ENCODE data around the gene HSPG2. TPM values are rescaled to one million over a fixed set of nuclear protein-coding genes. Genes with fewer than 3 reads are reported as not detected.

The HSPG2 gene
- total and polyA plus RNA-seq, 2 of the 13 experiments (the other 11 are each of a cell fraction or from before 2014, with no cell fraction given) = 9.1 to 13.1 TPM

- no peak for TF ChIP-seq ZC3H4 (CRISPR knock-in tag; IDR thresholded peaks at IDR 0.05; ENCODE audit: borderline replicate concordance)
- no peak for TF ChIP-seq NRL (CRISPR knock-in tag; IDR thresholded peaks at IDR 0.05; ENCODE audit: borderline replicate concordance)
- TF ChIP-seq, protein P1, sequence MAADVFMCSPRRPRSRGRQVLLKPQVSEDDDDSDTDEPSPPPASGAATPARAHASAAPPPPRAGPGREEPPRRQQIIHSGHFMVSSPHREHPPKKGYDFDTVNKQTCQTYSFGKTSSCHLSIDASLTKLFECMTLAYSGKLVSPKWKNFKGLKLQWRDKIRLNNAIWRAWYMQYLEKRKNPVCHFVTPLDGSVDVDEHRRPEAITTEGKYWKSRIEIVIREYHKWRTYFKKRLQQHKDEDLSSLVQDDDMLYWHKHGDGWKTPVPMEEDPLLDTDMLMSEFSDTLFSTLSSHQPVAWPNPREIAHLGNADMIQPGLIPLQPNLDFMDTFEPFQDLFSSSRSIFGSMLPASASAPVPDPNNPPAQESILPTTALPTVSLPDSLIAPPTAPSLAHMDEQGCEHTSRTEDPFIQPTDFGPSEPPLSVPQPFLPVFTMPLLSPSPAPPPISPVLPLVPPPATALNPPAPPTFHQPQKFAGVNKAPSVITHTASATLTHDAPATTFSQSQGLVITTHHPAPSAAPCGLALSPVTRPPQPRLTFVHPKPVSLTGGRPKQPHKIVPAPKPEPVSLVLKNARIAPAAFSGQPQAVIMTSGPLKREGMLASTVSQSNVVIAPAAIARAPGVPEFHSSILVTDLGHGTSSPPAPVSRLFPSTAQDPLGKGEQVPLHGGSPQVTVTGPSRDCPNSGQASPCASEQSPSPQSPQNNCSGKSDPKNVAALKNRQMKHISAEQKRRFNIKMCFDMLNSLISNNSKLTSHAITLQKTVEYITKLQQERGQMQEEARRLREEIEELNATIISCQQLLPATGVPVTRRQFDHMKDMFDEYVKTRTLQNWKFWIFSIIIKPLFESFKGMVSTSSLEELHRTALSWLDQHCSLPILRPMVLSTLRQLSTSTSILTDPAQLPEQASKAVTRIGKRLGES (CRISPR knock-in tag; IDR thresholded peaks at IDR 0.05; ENCODE audit: borderline replicate concordance) = no peak
- no peak for TF ChIP-seq PTBP1 (IDR thresholded peaks at IDR 0.05; ENCODE audit: low read depth, low read length, poor library complexity, severe bottlenecking)
- no peak for TF ChIP-seq ZC3H13 (CRISPR knock-in tag; IDR thresholded peaks at IDR 0.05)
- no peak for TF ChIP-seq ESRRA (CRISPR knock-in tag; IDR thresholded peaks at IDR 0.05; ENCODE audit: low read depth)
- TF ChIP-seq ZNF577 (CRISPR knock-in tag; IDR thresholded peaks at IDR 0.05; ENCODE audit: borderline replicate concordance, low read depth) = no peak
- TF ChIP-seq RFXAP (CRISPR knock-in tag; IDR thresholded peaks at IDR 0.05; ENCODE audit: borderline replicate concordance) = no peak
- TF ChIP-seq GFI1 (CRISPR knock-in tag; IDR thresholded peaks at IDR 0.05; ENCODE audit: borderline replicate concordance) = no peak
- TF ChIP-seq ZNF605 (CRISPR knock-in tag; IDR thresholded peaks at IDR 0.05) = no peak
- no peak for TF ChIP-seq RBFOX2 (IDR thresholded peaks at IDR 0.05; ENCODE audit: low read depth, low read length)
- no peak for TF ChIP-seq ZNF644 (CRISPR knock-in tag; IDR thresholded peaks at IDR 0.05; ENCODE audit: low read depth)
- TF ChIP-seq ZNF550 (CRISPR knock-in tag; IDR thresholded peaks at IDR 0.05; ENCODE audit: borderline replicate concordance) = no peak
- TF ChIP-seq, protein P2, sequence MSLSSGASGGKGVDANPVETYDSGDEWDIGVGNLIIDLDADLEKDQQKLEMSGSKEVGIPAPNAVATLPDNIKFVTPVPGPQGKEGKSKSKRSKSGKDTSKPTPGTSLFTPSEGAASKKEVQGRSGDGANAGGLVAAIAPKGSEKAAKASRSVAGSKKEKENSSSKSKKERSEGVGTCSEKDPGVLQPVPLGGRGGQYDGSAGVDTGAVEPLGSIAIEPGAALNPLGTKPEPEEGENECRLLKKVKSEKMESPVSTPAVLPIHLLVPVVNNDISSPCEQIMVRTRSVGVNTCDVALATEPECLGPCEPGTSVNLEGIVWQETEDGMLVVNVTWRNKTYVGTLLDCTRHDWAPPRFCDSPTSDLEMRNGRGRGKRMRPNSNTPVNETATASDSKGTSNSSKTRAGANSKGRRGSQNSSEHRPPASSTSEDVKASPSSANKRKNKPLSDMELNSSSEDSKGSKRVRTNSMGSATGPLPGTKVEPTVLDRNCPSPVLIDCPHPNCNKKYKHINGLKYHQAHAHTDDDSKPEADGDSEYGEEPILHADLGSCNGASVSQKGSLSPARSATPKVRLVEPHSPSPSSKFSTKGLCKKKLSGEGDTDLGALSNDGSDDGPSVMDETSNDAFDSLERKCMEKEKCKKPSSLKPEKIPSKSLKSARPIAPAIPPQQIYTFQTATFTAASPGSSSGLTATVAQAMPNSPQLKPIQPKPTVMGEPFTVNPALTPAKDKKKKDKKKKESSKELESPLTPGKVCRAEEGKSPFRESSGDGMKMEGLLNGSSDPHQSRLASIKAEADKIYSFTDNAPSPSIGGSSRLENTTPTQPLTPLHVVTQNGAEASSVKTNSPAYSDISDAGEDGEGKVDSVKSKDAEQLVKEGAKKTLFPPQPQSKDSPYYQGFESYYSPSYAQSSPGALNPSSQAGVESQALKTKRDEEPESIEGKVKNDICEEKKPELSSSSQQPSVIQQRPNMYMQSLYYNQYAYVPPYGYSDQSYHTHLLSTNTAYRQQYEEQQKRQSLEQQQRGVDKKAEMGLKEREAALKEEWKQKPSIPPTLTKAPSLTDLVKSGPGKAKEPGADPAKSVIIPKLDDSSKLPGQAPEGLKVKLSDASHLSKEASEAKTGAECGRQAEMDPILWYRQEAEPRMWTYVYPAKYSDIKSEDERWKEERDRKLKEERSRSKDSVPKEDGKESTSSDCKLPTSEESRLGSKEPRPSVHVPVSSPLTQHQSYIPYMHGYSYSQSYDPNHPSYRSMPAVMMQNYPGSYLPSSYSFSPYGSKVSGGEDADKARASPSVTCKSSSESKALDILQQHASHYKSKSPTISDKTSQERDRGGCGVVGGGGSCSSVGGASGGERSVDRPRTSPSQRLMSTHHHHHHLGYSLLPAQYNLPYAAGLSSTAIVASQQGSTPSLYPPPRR (CRISPR knock-in tag; IDR thresholded peaks at IDR 0.05; ENCODE audit: borderline replicate concordance) = 0 out of 2 replicates have a peak, but pooled peaks have one; percentile 21
- 0 out of 2 replicates have a peak, but pooled peaks have one; percentile 27 for TF ChIP-seq HNF4A (CRISPR knock-in tag; IDR thresholded peaks at IDR 0.05)
- TF ChIP-seq DR1 (CRISPR knock-in tag; IDR thresholded peaks at IDR 0.05) = no peak
- TF ChIP-seq KDM2A (CRISPR knock-in tag; IDR thresholded peaks at IDR 0.05; ENCODE audit: borderline replicate concordance, low read depth) = no peak
- TF ChIP-seq, protein P3, sequence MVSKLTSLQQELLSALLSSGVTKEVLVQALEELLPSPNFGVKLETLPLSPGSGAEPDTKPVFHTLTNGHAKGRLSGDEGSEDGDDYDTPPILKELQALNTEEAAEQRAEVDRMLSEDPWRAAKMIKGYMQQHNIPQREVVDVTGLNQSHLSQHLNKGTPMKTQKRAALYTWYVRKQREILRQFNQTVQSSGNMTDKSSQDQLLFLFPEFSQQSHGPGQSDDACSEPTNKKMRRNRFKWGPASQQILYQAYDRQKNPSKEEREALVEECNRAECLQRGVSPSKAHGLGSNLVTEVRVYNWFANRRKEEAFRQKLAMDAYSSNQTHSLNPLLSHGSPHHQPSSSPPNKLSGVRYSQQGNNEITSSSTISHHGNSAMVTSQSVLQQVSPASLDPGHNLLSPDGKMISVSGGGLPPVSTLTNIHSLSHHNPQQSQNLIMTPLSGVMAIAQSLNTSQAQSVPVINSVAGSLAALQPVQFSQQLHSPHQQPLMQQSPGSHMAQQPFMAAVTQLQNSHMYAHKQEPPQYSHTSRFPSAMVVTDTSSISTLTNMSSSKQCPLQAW (CRISPR knock-in tag; IDR thresholded peaks at IDR 0.05) = no peak; the same call in 1 of the 2 replicates
- peak; percentile 68; the same call in 1 of the 2 replicates for TF ChIP-seq ZSCAN31 (CRISPR knock-in tag; IDR thresholded peaks at IDR 0.05; ENCODE audit: low read depth)
Observed at GRCh38 chr1:21902026-21903012, 34.8 kb downstream of the HSPG2 start (continued).
